Suprapubic skin (tissue), 4 donors: ENCODE data around the gene RIOX2. TPM values are rescaled to one million over a fixed set of nuclear protein-coding genes. Genes with fewer than 3 reads are reported as not detected.

Experiments
- DNase-seq, 2 donors: peaks; one replicate each; pipeline ENCODE4 v3.0.0-alpha.2; 2019; ENCODE audit warnings: low spot score in 2 of 2
- H3K27ac ChIP-seq: fragments of 200-600 bp; sonication (generic); one replicate; pipeline ENCODE4 v1.5.1; 2019
- H3K27me3 ChIP-seq: fragments of 200-600 bp; sonication (generic); one replicate; pipeline ENCODE4 v1.5.1; 2019
- H3K36me3 ChIP-seq: fragments of 200-600 bp; sonication (generic); one replicate; pipeline ENCODE4 v1.5.1; 2019
- H3K4me1 ChIP-seq: fragments of 200-600 bp; sonication (generic); one replicate; pipeline ENCODE4 v1.5.1; 2019
- H3K4me3 ChIP-seq: fragments of 200-600 bp; sonication (generic); one replicate; pipeline ENCODE4 v1.5.1; 2019; ENCODE audit warnings: mild to moderate bottlenecking
- H3K9me3 ChIP-seq: fragments of 200-600 bp; sonication (generic); one replicate; pipeline ENCODE4 v1.5.1; 2019
- EP300 ChIP-seq: sonication (generic); formaldehyde crosslinking; IDR thresholded peaks from one replicate; pipeline ENCODE4 v1.6.1; 2017; ENCODE audit warnings: antibody characterized with exemption
- POLR2A ChIP-seq, 2 donors: fragments of 450-650 bp; IDR thresholded peaks; one replicate each; pipeline ENCODE4 v1.6.1; 2017; ENCODE audit warnings: antibody characterized with exemption in 2 of 2, mild to moderate bottlenecking in 2 of 2, moderate library complexity in 2 of 2
- POLR2AphosphoS5 ChIP-seq, 3 donors: sonication (generic); formaldehyde crosslinking; IDR thresholded peaks; one replicate each; pipeline ENCODE4 v1.6.1; 2017; ENCODE audit warnings: antibody characterized with exemption in 3 of 3
- WGBS: methylation state at CpG from one replicate; pipeline ENCODE4 v1.1.5; 2018; 5-methylcytosine and 5-hydroxymethylcytosine counted together
- total RNA-seq, 4 donors: library from RNA; depleted of rRNA; stranded (reverse); fragments of >200 nt; gene quantifications; one replicate each; pipeline ENCODE4 v1.1.0, GENCODE V29; 2016
- TF ChIP-seq, protein P1 (sequence below), 2 donors: fragments of 200-600 bp in 1 of 2; fragments of 450-650 bp in 1 of 2; sonication (generic) in 1 of 2; IDR thresholded peaks; one replicate each; pipeline ENCODE4 v1.5.1; 2016 to 2019; ENCODE audit warnings: antibody characterized with exemption in 2 of 2, mild to moderate bottlenecking in 1 of 2, moderate library complexity in 1 of 2

RIOX2 gene
- total RNA-seq, 4 donors from 2014 or later: 30.1 to 44.1 (median 38.6) TPM

DNA sequence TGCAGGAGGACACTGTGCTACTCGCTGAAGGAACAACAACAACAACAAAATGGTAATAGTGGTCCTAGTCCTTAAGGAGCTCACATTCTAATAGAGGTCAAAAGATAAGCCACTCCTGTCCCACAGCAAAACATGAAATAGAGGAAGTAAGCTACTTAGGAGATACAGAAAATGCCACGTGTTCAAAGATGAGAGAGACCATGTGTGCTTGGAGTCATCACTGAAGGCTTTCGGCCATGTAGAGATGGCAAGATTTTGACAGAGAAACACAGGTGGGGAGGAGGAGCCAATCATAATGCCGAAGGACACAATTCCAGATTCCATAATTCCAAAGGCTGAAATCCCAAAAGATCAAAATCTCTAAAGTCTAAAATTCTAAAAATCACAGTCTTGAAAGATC is 24.8 kb upstream of the RIOX2 start:
- no peaks in the 10 kb centered on the region for H3K27me3 ChIP-seq
- H3K36me3 ChIP-seq: no peaks in the 10 kb centered on the region
- H3K4me1 ChIP-seq: no peaks in the 10 kb centered on the region
- no peaks in the 10 kb centered on the region for H3K9me3 ChIP-seq
- no peak for TF ChIP-seq POLR2A (IDR thresholded peaks at IDR 0.05)
- no peak for TF ChIP-seq POLR2AphosphoS5 (IDR thresholded peaks at IDR 0.05)
- no peak for TF ChIP-seq EP300
- 88% methylated on average over 4 of the region's 4 CpGs for WGBS
- no peak overlapping the region for H3K27ac ChIP-seq
- H3K4me3 ChIP-seq: no peak overlapping the region
- no peak for DNase-seq

GRCh38 chr3:97994328-97994945 is 22.2 kb upstream of the RIOX2 start:
- TF ChIP-seq EP300 (no peak), POLR2A (IDR thresholded peaks at IDR 0.05) (no peak), POLR2AphosphoS5 (IDR thresholded peaks at IDR 0.05) (no peak)
- TF ChIP-seq, protein P1, sequence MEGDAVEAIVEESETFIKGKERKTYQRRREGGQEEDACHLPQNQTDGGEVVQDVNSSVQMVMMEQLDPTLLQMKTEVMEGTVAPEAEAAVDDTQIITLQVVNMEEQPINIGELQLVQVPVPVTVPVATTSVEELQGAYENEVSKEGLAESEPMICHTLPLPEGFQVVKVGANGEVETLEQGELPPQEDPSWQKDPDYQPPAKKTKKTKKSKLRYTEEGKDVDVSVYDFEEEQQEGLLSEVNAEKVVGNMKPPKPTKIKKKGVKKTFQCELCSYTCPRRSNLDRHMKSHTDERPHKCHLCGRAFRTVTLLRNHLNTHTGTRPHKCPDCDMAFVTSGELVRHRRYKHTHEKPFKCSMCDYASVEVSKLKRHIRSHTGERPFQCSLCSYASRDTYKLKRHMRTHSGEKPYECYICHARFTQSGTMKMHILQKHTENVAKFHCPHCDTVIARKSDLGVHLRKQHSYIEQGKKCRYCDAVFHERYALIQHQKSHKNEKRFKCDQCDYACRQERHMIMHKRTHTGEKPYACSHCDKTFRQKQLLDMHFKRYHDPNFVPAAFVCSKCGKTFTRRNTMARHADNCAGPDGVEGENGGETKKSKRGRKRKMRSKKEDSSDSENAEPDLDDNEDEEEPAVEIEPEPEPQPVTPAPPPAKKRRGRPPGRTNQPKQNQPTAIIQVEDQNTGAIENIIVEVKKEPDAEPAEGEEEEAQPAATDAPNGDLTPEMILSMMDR (IDR thresholded peaks at IDR 0.05): no peak
- no peak for DNase-seq
- Histone ChIP-seq H3K36me3 (no peaks in the 10 kb centered on the region), H3K27ac (no peak overlapping the region), H3K4me3 (no peak overlapping the region), H3K9me3 (no peaks in the 10 kb centered on the region), H3K27me3 (no peaks in the 10 kb centered on the region), H3K4me1 (no peaks in the 10 kb centered on the region)
- WGBS: 94% methylated on average over 2 of the region's 2 CpGs

DNA sequence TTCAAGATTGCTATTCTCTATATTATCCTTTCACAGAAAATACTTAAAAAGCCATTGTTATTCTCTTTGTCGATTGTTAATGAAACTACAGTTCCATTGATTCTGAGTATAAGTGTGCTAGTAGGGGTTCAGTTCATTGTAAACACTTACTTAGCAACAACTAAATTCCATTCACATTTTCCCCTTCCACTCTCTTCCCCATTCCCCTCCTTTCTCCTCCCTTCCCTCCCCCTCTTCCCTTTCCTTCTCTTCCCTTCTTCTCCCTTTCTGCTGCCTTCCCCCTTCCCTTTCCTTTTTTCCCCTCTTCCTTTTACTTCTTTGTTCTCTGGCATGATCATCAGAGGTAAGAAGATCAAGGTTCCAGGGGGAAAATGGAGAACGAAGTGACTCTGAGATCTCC is 21.3 kb upstream of the RIOX2 start:
- H3K9me3 ChIP-seq: no peaks in the 10 kb centered on the region
- 72% methylated on average over 2 of the region's 2 CpGs for WGBS

DNA sequence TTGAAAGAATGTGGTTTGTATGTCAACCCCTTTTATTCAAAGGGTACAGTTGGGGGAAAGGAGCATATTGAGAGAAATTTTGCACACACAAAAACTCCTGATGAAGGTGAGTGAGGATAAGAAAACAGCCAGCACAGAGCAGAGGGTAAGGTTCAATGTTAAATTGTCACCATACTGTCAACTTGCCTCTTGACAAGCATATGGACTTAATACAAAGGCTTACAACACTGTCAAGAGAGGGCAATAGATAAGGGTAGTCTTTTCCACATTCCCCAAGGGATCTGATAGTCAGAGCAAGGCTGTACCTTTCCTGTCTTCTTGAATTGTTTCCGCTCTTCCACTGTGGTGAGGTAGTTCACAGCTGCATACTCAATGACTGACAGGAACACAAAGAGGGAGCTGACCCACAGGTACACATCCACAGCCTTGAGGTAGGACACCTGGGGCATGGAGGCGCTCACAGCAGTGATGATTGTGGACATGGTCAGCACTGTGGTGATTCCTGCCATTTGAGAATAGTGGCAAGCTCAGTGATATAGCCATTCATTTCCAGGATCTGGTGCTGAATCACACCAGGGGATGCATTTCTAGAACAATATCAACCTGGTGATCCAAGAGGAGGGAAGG is 20.4 kb upstream of the RIOX2 start:
- no peaks in the 10 kb centered on the region for H3K36me3 ChIP-seq
- H3K4me3 ChIP-seq: no peak overlapping the region
- WGBS: 94% methylated on average over 2 of the region's 2 CpGs
- no peak overlapping the region for H3K27ac ChIP-seq
- no peak for DNase-seq
- H3K27me3 ChIP-seq: no peaks in the 10 kb centered on the region
- TF ChIP-seq EP300 (no peak), POLR2AphosphoS5 (IDR thresholded peaks at IDR 0.05) (no peak), POLR2A (IDR thresholded peaks at IDR 0.05) (no peak)
- TF ChIP-seq, protein P1 (IDR thresholded peaks at IDR 0.05): no peak
- H3K9me3 ChIP-seq: no peaks in the 10 kb centered on the region
- H3K4me1 ChIP-seq: no peaks in the 10 kb centered on the region

More for the DNA sequence above, 21.3 kb upstream of the RIOX2 start:
- TF ChIP-seq, protein P1 (IDR thresholded peaks at IDR 0.05): no peak
- TF ChIP-seq POLR2A (IDR thresholded peaks at IDR 0.05) (no peak), EP300 (no peak), POLR2AphosphoS5 (IDR thresholded peaks at IDR 0.05) (no peak)
- Histone ChIP-seq H3K4me3 (no peak overlapping the region), H3K27me3 (no peaks in the 10 kb centered on the region), H3K4me1 (no peaks in the 10 kb centered on the region), H3K36me3 (no peaks in the 10 kb centered on the region), H3K27ac (no peak overlapping the region)
- DNase-seq: no peak

DNA sequence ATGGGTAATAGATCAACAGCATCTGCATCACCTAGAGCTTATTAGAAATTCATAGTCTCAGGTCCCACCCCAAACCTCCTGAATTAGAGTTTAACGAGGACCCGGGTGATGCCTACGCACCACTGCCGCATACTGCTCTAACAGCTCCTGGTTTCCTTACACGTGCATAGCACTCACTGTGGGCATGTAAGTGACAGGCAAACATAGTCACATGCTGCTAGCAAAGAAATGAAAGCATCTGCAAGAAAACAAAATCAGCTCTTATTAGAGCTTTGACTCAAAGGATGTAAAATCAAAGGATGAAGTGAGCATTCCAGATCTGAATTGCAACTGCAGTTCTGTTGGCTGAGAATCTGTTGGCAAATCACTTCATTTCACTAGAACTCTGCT is 19.1 kb upstream of the RIOX2 start:
- H3K4me3 ChIP-seq: no peak overlapping the region
- H3K4me1 ChIP-seq: no peaks in the 10 kb centered on the region
- DNase-seq: no peak
- TF ChIP-seq POLR2AphosphoS5 (IDR thresholded peaks at IDR 0.05): no peak
- no peak overlapping the region for H3K27ac ChIP-seq
- H3K27me3 ChIP-seq: no peaks in the 10 kb centered on the region
- WGBS: 54% methylated on average over 5 of the region's 5 CpGs
- H3K36me3 ChIP-seq: no peaks in the 10 kb centered on the region
- no peaks in the 10 kb centered on the region for H3K9me3 ChIP-seq

GRCh38 chr3:97990624-97991292 is 18.5 kb upstream of the RIOX2 start:
- H3K4me1 ChIP-seq: no peaks in the 10 kb centered on the region
- TF ChIP-seq POLR2A (IDR thresholded peaks at IDR 0.05) (no peak), EP300 (no peak), POLR2AphosphoS5 (IDR thresholded peaks at IDR 0.05) (no peak)
- TF ChIP-seq, protein P1 (IDR thresholded peaks at IDR 0.05): no peak
- no peak overlapping the region for H3K4me3 ChIP-seq
- no peak overlapping the region for H3K27ac ChIP-seq
- no peaks in the 10 kb centered on the region for H3K27me3 ChIP-seq
- DNase-seq: no peak
- H3K36me3 ChIP-seq: no peaks in the 10 kb centered on the region
- WGBS: 36% methylated on average over 2 of the region's 2 CpGs
- H3K9me3 ChIP-seq: no peaks in the 10 kb centered on the region
